Islet precursor cell (in vitro differentiated cells): Measurements from ENCODE around the gene CDH16.
"Not testable (repeated sequence)": the region's sequence is repeated elsewhere in the genome, so short reads cannot be mapped to it uniquely, and the experiment has no call there.

Experiments used
- DNase-seq: peaks from one replicate; pipeline ENCODE4 v3.0.0-alpha.2; 2018

The CDH16 gene

GRCh38 chr16:66947302-66948065 is 28.8 kb upstream of the CDH16 start:
- peak; percentile 83 for DNase-seq

GRCh38 chr16:66946974-66947301 is 28.3 kb upstream of the CDH16 start:
- DNase-seq = no peak

GRCh38 chr16:66946541-66946940 is 27.9 kb upstream of the CDH16 start:
- no peak for DNase-seq

GRCh38 chr16:66945939-66946338 is 27.3 kb upstream of the CDH16 start:
- no peak for DNase-seq

- not testable (repeated sequence) for DNase-seq
Measured at GRCh38 chr16:66944971-66945370, 26.3 kb upstream of the CDH16 start.

- no peak for DNase-seq
Measured at GRCh38 chr16:66944054-66944441, 25.4 kb upstream of the CDH16 start.

GRCh38 chr16:66943426-66944053 is 24.9 kb upstream of the CDH16 start:
- no peak for DNase-seq

GRCh38 chr16:66942981-66943380 is 24.3 kb upstream of the CDH16 start:
- DNase-seq = no peak

- no peak for DNase-seq
Measured at GRCh38 chr16:66940236-66940635, 21.6 kb upstream of the CDH16 start.

GRCh38 chr16:66939366-66939765 is 20.7 kb upstream of the CDH16 start:
- no peak for DNase-seq

- DNase-seq = no peak
Measured at GRCh38 chr16:66937725-66938337, 19.1 kb upstream of the CDH16 start.

GRCh38 chr16:66936889-66937554 is 18.3 kb upstream of the CDH16 start:
- no peak for DNase-seq

- no peak for DNase-seq
Measured at GRCh38 chr16:66936462-66936861, 17.8 kb upstream of the CDH16 start.

GRCh38 chr16:66935314-66936011 is 16.8 kb upstream of the CDH16 start, which contains the start of gene CES2:
Gene CES2, plus strand, starts transcription at chr16:66935516. Its CDS starts 120 bp downstream, at chr16:66935636.
- DNase-seq = no peak

- not testable (repeated sequence) for DNase-seq
Measured at GRCh38 chr16:66934839-66935313, 16.2 kb upstream of the CDH16 start.

- peak; percentile 91 for DNase-seq
Measured at GRCh38 chr16:66934138-66934838, 15.6 kb upstream of the CDH16 start, which contains the start of gene CIAO2B. Gene CIAO2B, minus strand, starts transcription at chr16:66934402. Its CDS starts 38 bp downstream, at chr16:66934364.

GRCh38 chr16:66933776-66934137 is 15.1 kb upstream of the CDH16 start:
- no peak for DNase-seq

GRCh38 chr16:66932076-66932475 is 13.4 kb upstream of the CDH16 start:
- DNase-seq = no peak

GRCh38 chr16:66931665-66932064 is 13.0 kb upstream of the CDH16 start:
- no peak for DNase-seq

- DNase-seq = no peak
Measured at GRCh38 chr16:66930189-66930588, 11.5 kb upstream of the CDH16 start.

GRCh38 chr16:66928702-66929388 is 10.2 kb upstream of the CDH16 start:
- DNase-seq = no peak
